ENCODE results near the gene COL28A1.

Gene COL28A1

GRCh38 chr7:7317850-7318249 lies 217.8 kb downstream of the COL28A1 start:
- H3K4me3 ChIP-seq (ENCODE audit: low read depth, low read length): no peak overlapping the region
- DNase-seq (ENCODE audit: low read depth): no peak

DNA sequence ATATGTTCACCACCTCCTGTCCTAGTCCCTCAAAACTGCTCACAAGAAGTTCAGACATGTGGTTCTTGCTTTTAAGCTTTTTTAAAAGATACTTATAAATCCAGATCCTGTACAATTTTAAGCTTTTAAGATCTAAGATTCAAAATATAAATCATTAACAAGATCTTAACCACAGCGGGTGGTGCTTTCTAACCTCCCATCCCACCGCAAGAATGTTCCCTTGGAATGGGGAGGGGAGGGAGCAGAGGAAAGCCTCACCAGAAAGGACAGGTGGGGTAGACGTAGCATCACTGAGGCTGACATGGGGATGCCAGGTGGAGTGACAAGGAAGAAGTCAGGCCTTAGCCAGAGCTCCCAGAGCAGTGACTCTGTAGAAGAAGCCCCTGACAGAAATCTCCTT lies 219.8 kb downstream of the COL28A1 start:
- DNase-seq (ENCODE audit: low read depth): no peak
- H3K4me3 ChIP-seq (ENCODE audit: low read depth, low read length): no peak overlapping the region

DNA sequence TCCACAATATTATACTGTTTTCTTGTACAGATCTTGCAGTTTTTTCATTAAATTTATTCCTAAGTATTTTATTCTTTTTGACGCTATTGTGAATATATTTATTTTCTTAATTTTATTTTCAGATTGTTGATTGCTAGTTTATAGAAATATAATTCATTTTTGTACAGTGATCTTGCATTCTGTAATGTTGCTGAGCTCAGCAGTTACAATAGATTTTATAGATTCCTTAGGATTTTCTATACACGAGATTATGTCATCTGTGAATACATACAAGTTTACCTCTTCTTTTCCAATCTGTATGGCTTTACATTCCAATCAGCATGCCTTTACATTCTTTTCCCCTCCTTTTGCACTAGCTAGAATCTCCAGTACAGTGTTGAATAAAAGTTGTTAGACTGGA lies 223.3 kb downstream of the COL28A1 start:
- H3K4me3 ChIP-seq (ENCODE audit: low read depth, low read length): no peak overlapping the region
- DNase-seq (ENCODE audit: low read depth): no peak

DNA sequence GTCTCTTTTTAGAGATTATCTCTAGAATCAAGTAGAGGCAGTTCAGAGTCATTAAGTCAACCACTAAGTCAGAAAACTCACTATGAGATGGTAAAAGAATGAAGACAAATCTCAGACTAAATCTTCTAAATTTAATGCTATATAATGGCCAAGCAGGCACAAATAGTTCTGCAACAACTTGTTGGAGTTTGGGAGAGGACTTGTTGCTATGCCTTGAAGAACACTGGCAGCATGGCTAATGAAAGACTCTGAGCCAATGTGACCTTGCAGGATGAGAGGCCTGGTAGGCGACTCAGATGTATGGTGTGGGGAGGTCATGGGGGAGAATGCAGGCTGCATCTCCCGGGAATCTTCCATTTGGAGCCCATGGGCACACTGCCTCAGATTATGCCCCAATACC lies 224.7 kb downstream of the COL28A1 start:
- DNase-seq (ENCODE audit: low read depth): no peak
- no peak overlapping the region for H3K4me3 ChIP-seq (ENCODE audit: low read depth, low read length)

DNA sequence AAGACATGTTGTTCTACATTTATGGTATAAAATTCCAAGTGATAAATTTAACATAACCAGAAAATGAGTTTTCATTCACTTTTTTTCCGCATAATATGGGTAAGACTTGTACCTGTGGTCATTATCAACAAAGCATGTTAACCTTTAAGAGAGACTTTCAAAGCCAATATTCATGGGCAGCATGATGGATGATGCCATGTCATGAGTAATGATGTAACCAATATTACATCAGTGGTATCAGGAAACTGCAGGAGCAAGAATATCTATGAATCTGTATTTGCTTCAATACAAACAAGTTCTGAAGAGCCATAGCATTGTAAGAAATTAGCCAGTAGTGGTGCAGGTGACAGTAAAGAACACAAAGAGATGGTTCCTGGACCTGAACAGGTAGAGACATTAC lies 226.5 kb downstream of the COL28A1 start:
- H3K4me3 ChIP-seq (ENCODE audit: low read depth, low read length): no peak overlapping the region
- DNase-seq (ENCODE audit: low read depth): no peak

Measured in skeletal muscle cell (primary cell).